Measurements from ENCODE around the gene TNFRSF1B.

- TF ChIP-seq CTCF (IDR thresholded peaks at IDR 0.05): no peak
- TF ChIP-seq EP300 (IDR thresholded peaks at IDR 0.05): peak in 1 of 2 donors; percentile 41
These were observed 34.7 kb upstream of the TNFRSF1B start for GRCh38 chr1:12132078-12132477.

Data from tibial nerve (tissue), 4 donors.